Suppressor macrophage treated with lipopolysaccharide for 1 hour (primary cell): ENCODE results near the gene MBOAT1.

Experiments
- DNase-seq, 3 donors: peaks; one replicate each; pipeline ENCODE4 v3.0.0-alpha.2; 2020 to 2022

Gene MBOAT1

DNA sequence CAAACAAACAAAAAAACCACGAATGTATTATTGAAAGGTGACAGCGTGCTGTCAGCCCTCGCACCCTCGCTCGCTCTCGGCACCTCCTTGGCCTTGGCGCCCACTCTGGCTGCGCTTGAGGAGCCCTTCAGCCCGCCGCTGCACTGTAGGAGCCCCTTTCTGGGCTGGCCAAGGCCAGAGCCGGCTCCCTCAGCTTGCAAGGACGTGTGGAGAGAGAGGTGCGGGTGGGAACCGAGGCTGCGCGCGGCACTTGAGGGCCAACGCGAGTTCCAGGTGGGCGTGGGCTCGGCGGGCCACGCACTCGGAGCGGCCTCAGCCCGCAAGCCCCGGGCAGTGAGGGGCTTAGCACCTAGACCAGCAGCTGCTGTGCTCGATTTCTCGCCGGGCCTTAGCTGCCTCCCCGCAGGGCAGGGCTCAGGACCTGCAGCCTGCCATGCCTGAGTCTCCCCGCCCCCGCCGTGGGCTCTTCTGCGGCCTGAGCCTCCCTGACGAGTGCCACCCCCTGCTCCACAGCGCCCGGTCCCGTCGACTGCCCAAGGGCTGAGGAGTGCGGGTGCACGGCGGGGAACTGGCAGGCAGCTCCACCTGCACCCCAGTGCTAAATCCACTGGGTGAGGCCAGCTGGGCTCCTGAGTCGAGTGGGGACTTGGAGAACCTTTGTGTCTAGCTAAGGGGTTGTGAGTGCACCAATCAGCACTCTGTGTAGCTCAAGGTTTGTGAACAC is 20.9 kb upstream of the MBOAT1 start:
- DNase-seq: no peak

DNA sequence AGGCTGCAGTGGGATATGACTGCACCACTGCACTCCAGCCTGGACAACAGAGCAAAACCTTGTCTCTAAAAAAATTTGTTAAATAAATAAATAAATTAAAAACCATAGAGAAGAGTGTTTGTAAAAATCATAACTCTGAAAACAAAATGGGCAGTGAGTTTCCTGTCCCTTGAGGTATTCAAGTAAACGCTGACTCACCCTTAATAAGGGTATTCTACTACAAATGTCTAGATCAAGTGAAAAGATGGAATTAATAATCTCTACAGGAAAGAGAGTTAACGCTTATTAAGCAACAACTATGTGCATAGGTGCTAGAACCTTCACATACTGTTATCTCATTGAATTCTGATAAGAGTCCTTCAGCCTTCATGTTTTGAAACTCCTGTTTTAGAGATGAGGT is 19.9 kb upstream of the MBOAT1 start:
- DNase-seq: no peak

DNA sequence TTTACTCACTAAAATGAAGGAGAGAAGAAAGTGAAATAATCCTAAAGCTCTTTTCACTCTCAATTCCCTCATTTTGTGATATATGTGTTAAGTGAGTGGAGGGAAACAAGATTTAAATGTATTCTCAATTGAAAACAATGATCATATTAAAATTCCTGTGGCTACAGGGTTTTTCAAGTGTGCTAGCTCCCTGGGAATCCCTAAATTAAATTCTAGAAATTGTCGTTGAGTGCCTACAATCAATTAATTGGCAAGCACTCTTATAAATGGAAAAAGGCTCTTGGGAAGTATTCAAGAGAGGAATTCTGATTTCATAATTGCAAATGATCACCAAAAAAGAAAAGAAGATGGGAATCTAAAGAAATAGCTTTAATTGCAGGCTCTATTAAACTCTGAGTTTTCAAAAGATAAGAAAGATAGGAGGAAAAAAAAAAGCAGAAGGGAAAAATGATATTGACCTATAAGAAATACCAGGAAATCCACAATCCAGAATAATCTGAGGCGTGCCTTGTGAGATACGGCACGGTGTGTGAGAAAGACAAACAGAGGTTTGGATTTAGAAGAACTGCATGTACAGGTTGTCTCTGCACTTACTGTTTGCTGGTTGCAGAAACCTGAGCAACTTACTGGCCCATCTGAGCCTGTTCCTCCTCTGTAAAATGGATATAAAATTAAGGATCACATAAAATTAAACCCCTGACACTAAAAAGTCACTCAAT is 18.3 kb upstream of the MBOAT1 start:
- no peak for DNase-seq

DNA sequence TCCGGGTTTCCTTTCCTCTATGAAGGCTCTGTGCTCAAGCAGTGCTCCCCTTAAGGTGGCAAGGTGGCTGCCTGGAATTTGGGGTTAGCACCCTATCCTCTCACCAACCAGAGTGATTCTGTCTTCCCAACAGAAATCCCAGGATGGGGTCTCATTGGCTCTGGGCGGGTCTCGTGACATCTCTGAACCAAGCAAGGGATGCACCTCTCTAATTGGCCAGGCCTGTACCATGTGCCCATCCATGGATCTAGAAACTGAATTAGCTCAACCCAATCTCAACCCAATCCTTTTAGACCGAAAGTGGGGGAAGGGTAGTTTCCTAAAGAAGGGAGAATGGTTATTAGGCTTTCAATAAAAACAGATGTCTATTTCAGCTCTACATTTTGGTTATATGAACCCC is 17.6 kb upstream of the MBOAT1 start:
- no peak for DNase-seq

DNA sequence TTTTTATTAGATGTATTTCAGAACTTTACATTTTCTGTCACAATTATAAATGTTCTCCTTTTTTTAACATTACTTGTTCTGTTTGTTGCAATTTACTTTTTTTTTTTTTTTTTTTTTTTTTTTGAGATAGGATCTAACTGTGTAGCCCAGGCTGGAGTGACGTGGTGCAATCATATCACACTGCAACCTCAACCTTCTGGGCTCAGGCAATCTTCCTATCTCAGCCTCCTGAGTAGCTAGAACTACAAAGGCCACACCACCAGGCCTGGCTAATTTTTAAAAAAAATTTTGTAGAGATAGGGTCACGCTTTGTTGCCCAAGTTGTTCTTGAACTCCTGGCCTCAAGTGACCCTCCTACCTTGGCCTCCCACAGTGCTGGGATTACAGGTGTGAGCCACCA is 15.1 kb upstream of the MBOAT1 start:
- no peak for DNase-seq

DNA sequence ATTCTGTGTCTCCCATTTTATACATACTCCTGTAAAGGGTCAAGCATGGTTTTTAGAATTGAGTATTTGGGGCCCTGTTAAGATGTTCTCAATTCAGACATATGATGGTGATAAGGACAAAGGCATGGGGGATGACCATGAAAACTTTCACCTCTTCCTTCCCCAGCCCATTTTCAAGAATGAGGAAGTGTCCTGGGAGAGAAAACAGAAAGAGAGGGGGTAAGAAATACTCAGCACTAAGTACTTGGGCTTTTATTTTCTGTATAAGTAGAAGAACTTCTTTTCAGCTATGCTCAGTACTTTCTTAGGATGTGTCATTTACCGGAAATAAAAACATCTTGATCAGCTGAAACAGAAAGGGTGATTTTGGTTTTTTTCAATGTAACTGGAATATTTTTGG is 10.9 kb upstream of the MBOAT1 start:
- DNase-seq: peak; percentile 43 to 80 (median 58)

DNA sequence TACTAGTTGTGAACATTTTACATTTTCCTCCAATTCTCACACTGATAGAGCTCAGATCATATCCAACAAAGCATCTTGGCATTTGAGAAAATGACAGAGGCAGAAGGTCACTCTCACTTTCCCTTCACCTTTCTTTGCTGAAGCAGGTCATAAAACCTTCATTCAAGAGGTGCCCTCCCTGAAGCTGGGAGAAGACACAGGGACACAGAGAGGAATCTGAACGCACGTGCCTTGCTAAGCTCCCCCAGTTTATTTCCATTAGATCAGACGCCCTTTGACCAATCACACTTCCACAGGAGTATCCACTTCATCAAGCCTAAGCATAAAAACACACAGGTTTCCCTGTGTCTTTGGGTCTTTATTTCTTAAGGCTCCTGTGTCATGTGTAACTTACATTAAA is 9.2 kb upstream of the MBOAT1 start:
- DNase-seq: no peak

DNA sequence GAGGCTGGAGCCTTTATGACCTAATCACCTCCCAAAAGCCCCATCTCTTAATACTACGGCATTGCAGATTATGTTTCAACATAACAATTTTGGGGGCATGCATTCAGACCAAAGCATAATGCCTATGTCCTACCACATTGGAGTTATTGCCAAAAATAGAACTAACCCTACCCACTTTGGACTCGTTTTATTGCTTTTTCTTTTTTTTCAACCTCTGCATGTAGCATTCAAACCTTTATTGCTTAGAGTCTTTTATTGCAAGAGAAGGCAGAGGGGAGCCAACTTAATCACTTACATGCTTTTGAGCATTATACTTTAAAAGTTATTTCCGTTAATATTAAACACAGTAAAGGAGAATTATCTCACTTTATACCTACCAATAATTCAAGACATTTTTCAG is 8.1 kb upstream of the MBOAT1 start:
- no peak for DNase-seq

DNA sequence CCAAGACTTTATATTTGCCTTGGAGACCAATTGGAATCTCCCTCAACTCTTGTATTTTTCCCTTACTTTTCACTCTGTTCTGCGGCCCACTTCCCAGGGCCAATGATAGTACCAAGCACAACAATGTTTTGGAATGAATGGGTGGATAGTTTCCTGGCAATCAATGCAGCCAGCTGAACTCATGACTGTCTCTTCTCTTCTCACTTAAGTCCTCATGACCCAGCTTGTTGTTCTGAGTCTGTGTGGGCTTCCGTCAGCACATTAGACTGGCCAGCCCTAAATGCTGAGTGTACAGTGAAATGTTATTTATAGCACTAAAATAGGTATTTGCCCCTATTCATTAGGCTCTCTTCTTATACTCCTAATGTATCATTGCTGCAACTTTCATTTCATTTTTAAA is 5.6 kb upstream of the MBOAT1 start:
- no peak for DNase-seq

DNA sequence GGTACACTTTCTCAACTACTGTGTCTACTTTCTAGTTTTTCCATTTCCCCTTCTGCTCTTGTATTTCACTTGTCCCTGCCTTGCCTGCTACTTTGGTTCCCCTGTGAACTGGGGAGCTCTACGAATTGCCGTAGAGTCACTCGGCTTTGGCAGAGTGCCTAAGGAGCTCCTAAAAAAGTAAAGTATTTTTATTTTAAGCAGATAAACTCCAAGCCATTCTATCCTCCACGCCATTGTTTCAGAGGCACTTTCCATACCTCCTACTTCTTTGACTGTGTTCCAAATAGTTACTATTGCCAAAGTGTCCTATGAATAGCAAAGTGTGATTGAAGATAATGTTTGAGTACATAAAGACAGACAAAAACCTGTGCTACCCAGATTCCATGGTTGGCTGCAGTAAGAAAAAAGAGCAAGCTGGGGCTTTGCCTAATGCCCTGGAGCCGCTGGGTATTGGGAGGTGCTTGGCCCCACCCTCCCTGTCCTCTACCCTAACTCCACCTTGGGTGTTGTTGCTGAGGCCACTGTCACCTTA is 5.1 kb upstream of the MBOAT1 start:
- no peak for DNase-seq

DNA sequence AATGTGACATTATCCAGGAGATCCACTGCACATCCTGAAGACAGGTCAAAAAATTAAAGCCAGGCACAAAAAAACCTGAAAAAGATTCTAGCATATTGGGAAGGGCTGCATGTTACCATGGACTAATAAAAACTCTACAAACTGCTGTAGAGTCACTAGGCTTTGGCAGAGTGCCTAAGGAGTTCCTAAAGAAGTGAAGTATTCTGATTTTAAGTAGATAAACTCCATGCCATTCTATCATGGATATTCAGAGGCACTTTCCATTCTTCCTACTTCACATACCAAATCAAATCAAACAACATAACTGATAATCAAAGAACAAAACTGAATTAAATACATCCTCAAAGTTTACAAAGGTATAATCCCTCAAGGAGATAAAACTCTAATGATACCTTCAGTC is 3.0 kb upstream of the MBOAT1 start:
- no peak for DNase-seq

DNA sequence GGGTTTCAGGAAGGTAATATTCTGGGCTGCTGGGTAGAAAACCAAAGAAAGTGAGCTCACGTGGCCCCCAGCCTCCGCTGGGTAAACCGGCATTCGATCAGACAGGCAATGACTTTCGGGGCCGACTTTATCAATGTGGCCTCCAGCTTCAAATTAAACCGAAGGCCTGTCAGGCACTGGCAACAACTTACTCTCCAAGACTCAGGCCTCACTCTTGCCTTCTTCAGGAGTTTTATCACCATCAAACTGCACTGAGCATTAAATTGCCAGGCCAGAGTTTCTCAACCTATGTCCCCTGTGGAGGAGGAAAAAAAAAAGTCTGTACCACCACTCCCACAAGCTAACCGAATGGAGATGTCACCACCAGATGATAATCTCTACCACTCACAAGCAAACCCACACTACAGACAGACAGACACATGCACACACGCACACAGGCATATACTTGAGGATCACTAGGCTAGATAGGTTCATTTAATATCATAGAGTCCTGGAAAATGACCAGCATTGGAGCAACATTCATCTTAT is 1.1 kb upstream of the MBOAT1 start:
- peak in 2 of 3 donors; percentile 29 to 38 for DNase-seq

DNA sequence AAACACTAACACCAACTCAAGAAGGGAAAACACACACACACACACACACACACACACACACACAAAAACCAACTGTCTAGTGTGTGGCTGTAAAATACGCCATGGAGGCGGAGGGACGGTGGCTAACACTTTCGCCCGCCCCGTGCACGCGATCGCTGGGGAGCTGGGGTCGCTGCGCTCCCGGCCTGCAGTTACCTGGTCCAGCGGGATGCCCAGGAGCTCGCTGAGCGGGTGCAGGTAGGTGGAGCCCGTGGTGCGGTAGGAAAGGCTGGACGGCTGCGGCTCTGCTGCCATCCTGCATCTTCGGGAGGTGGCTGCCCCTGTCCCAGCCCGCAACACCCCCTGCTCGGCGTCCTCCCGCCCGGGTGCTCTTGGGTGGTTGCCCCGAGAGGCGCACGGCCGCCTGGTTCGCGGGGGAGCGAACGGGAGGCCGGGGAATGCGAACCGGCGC is 303 bp downstream of the MBOAT1 start:
- peak in 1 of 3 donors; percentile 31 for DNase-seq

DNA sequence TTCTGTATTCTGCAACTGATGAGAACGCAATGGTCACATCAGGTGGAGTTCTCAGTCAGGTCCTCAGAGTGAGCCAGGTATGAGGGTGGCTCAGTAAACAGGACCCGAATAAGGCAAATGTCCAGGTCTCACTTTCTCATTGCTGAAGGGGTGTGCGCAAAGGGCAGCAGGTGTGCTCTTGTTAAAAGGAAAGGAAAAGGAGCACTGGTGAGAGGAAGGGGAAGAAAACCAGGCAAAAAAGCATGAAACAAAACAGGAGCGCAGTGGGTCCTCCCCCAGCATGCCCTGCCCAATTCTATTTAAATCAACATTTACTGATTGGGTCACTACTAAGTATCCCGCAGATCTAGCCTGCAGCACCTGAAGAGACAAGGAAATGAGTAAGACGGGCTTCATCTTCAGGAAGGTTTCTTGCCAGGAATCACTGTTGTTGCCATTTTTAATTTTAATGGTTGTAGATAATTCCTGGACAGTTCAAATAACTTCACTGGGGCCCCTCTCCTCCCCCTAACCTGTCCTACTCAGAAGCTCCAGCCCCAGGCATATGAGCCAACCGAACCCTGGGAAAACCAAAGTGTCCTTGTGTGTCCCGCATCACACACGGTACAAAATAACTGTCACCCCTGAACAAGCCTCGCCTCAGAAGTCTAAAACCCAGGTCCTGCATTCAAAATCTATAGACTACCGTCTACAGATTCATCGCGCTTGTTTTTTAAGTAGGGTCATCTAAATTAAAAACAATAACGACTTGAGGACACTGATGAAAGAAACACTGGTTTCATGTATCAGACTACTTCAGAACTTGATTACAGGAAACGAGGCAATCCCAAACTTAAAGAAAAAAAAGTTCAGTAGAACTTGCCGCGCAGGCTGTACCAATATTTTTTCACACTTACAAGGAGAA is 980 bp downstream of the MBOAT1 start:
- DNase-seq: peak in 2 of 3 donors; percentile 24 to 32

DNA sequence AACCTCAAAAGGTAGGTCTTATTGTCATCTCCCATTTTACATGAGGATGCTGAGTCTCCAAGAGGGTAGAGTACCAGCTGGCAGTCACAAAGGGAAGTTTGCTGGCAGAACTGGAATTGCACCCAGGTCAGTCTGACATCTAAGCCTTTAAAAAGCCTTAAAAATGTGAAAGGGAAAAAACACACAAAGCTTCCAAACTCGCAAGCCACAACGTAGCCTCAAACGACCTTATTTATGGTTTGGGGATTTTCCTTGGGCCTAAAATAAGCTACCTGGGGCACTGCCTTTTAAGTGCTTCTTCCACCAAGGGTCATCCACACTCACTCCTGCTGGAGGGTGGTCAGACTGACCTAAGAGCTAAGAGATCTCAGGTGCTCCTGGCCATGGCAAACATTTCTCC is 2.1 kb downstream of the MBOAT1 start:
- no peak for DNase-seq

DNA sequence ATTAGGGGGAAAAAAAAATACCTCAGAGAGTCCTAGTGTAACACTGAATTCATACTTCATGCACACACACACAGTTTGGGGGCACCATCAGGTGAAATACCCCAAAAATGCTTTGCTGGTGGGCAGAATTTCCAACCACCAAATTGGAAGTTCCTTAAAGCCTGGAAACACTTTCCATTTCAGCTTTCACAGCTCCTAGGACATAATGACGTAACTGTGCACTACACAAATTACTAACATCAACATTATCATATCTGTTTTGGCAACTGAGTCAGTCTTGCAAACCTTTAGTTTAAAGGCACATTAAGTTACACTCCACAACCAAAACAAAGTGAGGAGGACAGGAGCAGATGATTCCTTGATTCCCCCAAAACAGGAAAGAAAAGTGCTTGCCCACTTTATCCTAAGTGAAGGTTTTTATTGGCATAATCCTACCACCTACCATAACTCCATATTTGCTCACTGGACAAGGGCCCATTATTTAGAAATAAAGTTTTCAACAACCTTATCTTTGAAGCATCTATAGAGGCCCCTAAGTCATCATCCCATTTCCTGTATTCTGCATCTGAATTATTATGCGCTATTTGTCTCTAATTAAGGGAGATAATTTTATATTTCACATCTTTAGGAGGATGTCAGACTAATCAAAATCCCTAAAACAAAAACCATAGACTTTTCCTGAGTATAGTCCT is 3.4 kb downstream of the MBOAT1 start:
- peak in 2 of 3 donors; percentile 44 to 59 for DNase-seq

DNA sequence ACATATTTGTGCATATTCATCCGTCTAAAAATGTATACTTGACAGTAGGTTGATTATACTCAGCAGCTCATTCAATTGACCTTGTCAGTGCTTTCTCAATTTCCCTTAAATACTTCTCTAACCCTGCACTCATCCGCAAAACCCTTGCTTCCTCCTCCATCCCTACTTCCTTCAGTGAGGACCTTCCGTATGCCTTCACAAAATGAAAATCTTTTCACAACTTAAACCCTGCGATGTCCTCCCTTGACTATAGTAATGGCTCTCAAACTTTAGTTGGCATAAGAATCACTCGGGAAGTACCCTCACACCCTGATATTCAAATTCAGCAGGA is 5.2 kb downstream of the MBOAT1 start:
- peak in 2 of 3 donors; percentile 24 to 27 for DNase-seq

DNA sequence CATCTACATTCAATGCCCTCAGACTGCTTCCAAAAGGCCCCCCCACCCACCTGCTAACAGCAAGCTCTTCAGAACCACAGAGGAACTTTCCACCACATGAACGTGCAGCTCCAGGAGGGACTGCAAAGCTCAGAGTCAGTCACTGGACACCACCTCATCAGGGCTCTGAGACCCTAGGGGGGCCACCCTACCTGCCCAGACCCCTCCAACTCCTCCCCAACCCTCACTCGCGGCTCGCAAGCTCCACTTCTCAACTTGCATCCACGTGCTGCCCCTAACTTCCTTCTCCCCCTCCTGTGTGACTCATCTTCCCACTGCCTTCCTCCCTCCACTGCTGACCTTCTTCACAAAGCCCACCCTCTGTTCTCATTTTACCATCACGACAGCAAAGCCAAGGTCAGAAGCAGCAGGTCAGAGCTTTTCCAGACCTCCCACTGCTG is 6.5 kb downstream of the MBOAT1 start:
- DNase-seq: peak; percentile 36 to 60 (median 48)

DNA sequence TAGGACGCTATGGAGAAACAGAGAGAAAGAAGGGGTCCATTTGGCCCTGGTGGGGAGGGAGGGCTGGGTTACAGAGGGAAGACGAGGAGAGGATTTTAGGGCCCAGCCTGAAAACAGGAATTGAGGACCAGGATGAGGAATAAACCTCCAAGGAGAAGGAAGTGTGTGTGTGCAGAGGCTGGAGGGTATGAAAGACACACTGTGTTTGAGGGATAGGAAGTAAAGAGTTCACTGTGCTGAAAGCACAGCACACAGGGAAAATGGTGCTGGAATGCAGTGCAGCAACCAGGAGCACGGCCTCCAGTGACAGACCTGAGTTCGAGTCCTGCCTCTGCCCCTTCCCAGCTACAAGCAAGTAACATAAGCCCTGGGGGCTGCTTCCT is 7.8 kb downstream of the MBOAT1 start:
- DNase-seq: no peak

DNA sequence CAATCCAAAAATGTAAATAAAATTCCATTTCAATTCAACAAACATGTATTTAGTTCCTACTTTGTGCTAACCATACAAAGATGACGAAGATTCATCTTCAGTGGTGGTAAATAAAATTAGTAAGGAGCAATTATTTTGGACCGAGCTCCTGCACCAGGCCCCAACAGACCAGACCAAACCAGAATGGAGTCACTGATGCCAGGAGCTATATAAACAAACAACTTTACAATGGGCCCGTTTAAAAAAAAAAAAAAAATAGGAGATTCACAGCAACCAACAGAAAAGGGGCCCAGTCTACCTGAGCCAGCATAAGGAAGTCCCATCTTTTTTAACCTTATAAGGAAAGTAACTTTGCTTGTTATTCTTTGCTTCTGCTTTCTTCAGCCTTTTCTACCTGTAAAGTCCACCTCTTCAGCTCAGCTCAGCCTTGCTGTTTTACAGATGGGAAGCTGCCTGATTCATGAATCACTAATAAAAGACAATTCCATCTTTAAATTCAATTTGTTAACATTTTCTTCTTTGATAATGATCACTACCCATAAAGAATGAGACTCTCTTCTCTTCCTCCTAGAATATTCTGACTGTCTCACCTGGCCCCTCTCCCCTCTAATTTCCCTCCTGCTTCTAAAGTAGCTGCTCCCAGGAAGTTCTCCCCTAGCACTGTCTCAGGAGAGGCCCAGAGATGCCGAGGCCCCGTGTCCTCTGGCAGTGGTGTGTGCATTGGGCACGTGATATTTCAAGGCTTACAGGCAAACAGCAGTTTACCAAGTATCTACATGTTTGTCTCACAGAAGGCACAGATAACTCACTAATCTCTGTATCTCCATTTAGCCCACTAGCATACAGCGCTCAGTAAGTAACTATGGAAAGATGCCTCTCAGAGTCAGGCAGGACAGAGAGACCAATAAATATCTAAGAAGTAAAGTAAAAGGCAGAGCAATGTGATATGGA is 8.4 kb downstream of the MBOAT1 start:
- no peak for DNase-seq

DNA sequence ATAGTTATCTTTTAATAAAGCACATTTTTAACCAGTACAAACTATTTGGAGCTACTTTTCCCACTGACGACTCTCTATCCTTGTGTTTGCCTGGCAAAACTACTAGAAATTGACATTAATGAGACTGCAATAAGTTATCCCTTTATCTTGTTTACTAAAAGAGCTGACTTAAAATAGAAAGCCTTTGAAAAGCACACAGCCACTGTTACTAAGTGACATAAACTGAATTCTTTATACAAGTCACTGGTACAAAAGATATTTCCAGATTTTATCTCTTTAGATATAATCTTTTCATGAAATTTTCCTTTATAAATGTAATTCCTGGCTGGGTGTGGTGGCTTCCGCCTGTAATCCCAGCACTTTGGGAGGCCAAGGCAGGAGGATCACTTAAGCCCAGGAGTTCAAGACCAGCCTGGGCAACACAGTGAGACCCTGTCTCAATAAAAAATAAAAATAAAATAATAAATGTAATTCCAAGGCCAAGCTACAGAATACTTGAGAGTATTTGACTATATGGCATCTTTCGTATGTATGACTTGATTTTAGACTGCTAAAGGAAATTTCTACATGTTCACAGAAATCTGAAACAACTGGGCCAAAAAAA is 9.5 kb downstream of the MBOAT1 start:
- no peak for DNase-seq
